HepG2 (cell line): ENCODE measurements around the gene CTBP1. TPM values are rescaled to one million over a fixed set of nuclear protein-coding genes. Genes with fewer than 3 reads are reported as not detected.

Source experiments
- ATF6 ChIP-seq: sonication (generic); formaldehyde crosslinking; conservative IDR thresholded peaks from 2 replicates; pipeline ENCODE4 v1.4.0; 2020; ENCODE audit warnings: missing genetic modification reagents
- FOXP4 ChIP-seq: sonication (generic); formaldehyde crosslinking; IDR thresholded peaks from 2 replicates; pipeline ENCODE4 v1.4.0; 2020; ENCODE audit warnings: missing genetic modification reagents
- GPBP1L1 ChIP-seq: sonication (generic); formaldehyde crosslinking; IDR thresholded peaks from 2 replicates; pipeline ENCODE4 v1.5.0; 2020; ENCODE audit warnings: mild to moderate bottlenecking, missing genetic modification reagents
- GTF3A ChIP-seq: sonication (generic); formaldehyde crosslinking; conservative IDR thresholded peaks from 2 replicates; pipeline ENCODE4 v1.4.0; 2020; ENCODE audit warnings: mild to moderate bottlenecking, missing genetic modification reagents
- MAX ChIP-seq: IDR thresholded peaks from 2 replicates; pipeline ENCODE4 v1.6.1; 2012; ENCODE audit warnings: inconsistent platforms
- MEF2D ChIP-seq: sonication (generic); formaldehyde crosslinking; IDR thresholded peaks from 2 replicates; pipeline ENCODE4 v1.5.1; 2020; ENCODE audit warnings: mild to moderate bottlenecking, missing genetic modification reagents
- PHF21A ChIP-seq: sonication (generic); formaldehyde crosslinking; IDR thresholded peaks from 2 replicates; pipeline ENCODE4 v1.5.0; 2020; ENCODE audit warnings: mild to moderate bottlenecking, missing genetic modification reagents
- ZBTB34 ChIP-seq: sonication (generic); formaldehyde crosslinking; IDR thresholded peaks from 2 replicates; pipeline ENCODE4 v1.8.0; 2022; ENCODE audit warnings: mild to moderate bottlenecking, missing genetic modification reagents
- ZFP62 ChIP-seq: sonication (generic); formaldehyde crosslinking; IDR thresholded peaks from 2 replicates; pipeline ENCODE4 v1.4.0; 2020; ENCODE audit warnings: missing genetic modification reagents
- ZNF260 ChIP-seq: sonication (generic); formaldehyde crosslinking; IDR thresholded peaks from 2 replicates; pipeline ENCODE4 v1.4.0; 2020; ENCODE audit warnings: missing genetic modification reagents, low read depth, mild to moderate bottlenecking, borderline replicate concordance
- ZNF274 ChIP-seq: sonication (generic); formaldehyde crosslinking; IDR thresholded peaks from 2 replicates; pipeline ENCODE4 v1.5.1; 2020; ENCODE audit warnings: mild to moderate bottlenecking, missing genetic modification reagents
- polyA plus RNA-seq, 8 experiments: library from polyadenylated mRNA; depleted of rRNA in 3 of 8; stranded (reverse) in 7 of 8; unstranded in 1 of 8; fragments of >200 nt; fragmentation: Illumina TruSeq in 4 of 8; extraction: Trizol in 4 of 8; gene quantifications; 2 replicates each; pipeline versions ENCODE4 v1.2.1 to v1.2.3, GENCODE V29; 2011 to 2016; ENCODE audit warnings: low read depth in 4 of 8, missing spikeins in 1 of 8, mixed read lengths in 1 of 8; ENCODE audit not compliant: insufficient read depth in 1 of 8
- total RNA-seq, 5 experiments: library from RNA; depleted of rRNA; stranded (reverse); fragments of >200 nt; fragmentation: Illumina TruSeq; extraction: Trizol; gene quantifications; 2 replicates each; pipeline ENCODE4 v1.2.3, GENCODE V29; 2016; ENCODE audit warnings: low read depth in 1 of 5
- TF ChIP-seq, protein P1 (sequence below): IDR thresholded peaks from 2 replicates; pipeline ENCODE4 v1.6.1; 2012; ENCODE audit warnings: low read length, improper control_type of control experiment
- TF ChIP-seq, protein P2 (sequence below): sonication (generic); formaldehyde crosslinking; IDR thresholded peaks from 2 replicates; pipeline ENCODE4 v1.9.0; 2021; ENCODE audit warnings: missing genetic modification reagents, mild to moderate bottlenecking, borderline replicate concordance

CTBP1 gene
- total and polyA plus RNA-seq, 2 of the 13 experiments (the other 11 are each of a cell fraction or from before 2014, with no cell fraction given), result 78.5 to 112 TPM

GRCh38 chr4:1204828-1205585 is 43.9 kb downstream of the CTBP1 start (continued):
- TF ChIP-seq ATF6 (CRISPR knock-in tag), result peak; percentile 76; the same call in 1 of the 2 replicates
- TF ChIP-seq PHF21A (CRISPR knock-in tag), result peak; percentile 82
- TF ChIP-seq GPBP1L1 (CRISPR knock-in tag), result no peak
- peak; percentile 89 for TF ChIP-seq ZNF274 (CRISPR knock-in tag)
- TF ChIP-seq ZBTB34 (CRISPR knock-in tag), result peak; percentile 86; the same call in 1 of the 2 replicates
- TF ChIP-seq ZNF260 (CRISPR knock-in tag), result no peak
- TF ChIP-seq, protein P1, sequence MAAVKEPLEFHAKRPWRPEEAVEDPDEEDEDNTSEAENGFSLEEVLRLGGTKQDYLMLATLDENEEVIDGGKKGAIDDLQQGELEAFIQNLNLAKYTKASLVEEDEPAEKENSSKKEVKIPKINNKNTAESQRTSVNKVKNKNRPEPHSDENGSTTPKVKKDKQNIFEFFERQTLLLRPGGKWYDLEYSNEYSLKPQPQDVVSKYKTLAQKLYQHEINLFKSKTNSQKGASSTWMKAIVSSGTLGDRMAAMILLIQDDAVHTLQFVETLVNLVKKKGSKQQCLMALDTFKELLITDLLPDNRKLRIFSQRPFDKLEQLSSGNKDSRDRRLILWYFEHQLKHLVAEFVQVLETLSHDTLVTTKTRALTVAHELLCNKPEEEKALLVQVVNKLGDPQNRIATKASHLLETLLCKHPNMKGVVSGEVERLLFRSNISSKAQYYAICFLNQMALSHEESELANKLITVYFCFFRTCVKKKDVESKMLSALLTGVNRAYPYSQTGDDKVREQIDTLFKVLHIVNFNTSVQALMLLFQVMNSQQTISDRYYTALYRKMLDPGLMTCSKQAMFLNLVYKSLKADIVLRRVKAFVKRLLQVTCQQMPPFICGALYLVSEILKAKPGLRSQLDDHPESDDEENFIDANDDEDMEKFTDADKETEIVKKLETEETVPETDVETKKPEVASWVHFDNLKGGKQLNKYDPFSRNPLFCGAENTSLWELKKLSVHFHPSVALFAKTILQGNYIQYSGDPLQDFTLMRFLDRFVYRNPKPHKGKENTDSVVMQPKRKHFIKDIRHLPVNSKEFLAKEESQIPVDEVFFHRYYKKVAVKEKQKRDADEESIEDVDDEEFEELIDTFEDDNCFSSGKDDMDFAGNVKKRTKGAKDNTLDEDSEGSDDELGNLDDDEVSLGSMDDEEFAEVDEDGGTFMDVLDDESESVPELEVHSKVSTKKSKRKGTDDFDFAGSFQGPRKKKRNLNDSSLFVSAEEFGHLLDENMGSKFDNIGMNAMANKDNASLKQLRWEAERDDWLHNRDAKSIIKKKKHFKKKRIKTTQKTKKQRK, result no peak
- TF ChIP-seq MEF2D (CRISPR knock-in tag), result peak; percentile 58
- TF ChIP-seq, protein P2, sequence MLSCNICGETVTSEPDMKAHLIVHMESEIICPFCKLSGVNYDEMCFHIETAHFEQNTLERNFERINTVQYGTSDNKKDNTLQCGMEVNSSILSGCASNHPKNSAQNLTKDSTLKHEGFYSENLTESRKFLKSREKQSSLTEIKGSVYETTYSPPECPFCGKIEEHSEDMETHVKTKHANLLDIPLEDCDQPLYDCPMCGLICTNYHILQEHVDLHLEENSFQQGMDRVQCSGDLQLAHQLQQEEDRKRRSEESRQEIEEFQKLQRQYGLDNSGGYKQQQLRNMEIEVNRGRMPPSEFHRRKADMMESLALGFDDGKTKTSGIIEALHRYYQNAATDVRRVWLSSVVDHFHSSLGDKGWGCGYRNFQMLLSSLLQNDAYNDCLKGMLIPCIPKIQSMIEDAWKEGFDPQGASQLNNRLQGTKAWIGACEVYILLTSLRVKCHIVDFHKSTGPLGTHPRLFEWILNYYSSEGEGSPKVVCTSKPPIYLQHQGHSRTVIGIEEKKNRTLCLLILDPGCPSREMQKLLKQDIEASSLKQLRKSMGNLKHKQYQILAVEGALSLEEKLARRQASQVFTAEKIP (CRISPR knock-in tag), result no peak
- peak; percentile 50; the same call in 1 of the 2 replicates for TF ChIP-seq FOXP4
- TF ChIP-seq MAX, result peak; percentile 95
- no peak for TF ChIP-seq ZFP62 (CRISPR knock-in tag)
- TF ChIP-seq GTF3A (CRISPR knock-in tag), result 0 out of 2 replicates have a peak, but pooled peaks have one; percentile 58
